D341Med (cell line): ENCODE data around the gene COL4A1.

ENCODE experiments used
- DNase-seq: peaks from one replicate; pipeline ENCODE4 v3.0.0; 2012; ENCODE audit warnings: low spot score

COL4A1 gene

GRCh38 chr13:110308656-110309359 lies 1.9 kb upstream of the COL4A1 start:
- DNase-seq = no peak

GRCh38 chr13:110307767-110308655 lies 1.1 kb upstream of the COL4A1 start:
- no peak for DNase-seq

GRCh38 chr13:110306340-110306959 lies 507 bp downstream of the COL4A1 start:
- DNase-seq = no peak

DNA sequence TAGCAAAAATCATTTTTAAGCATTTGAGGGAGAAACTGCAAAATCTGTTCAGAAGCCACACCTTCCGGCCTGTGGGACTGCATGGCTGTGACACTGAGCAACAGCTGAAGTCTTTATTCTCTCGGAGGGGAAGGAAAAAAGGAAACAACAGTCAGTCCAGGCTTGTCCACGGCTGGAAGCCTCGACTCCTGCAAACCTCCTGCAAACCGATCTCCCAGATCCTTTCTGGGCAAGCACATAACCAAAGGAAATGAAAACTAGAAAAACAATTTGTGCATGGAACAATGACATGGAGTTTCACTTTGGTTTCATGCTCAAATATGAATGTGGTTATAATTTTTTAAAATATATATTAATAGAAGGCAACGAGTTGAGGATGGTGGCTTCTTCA lies 1.0 kb downstream of the COL4A1 start:
- DNase-seq = no peak

- no peak for DNase-seq
These were observed 1.4 kb downstream of the COL4A1 start for GRCh38 chr13:110305544-110305943.

DNA sequence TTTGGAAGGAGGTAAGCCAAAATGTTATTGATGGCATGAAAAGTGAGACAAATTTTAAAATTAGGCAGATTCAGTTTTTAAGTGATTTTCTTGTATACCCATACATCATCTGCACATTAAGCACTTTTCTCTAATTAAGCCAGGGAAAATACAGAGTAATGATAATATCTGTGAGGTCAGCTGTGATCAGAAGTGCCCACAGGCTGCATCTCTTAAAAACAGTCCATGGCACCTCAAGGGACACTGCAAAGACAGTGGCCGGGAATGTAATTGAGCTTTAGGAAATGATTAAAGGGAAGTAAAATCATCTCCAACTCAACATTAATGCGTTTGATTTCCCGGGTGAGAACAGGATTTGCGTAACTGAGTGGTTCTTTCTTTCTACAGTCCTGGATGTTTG lies 2.0 kb downstream of the COL4A1 start:
- no peak for DNase-seq

DNA sequence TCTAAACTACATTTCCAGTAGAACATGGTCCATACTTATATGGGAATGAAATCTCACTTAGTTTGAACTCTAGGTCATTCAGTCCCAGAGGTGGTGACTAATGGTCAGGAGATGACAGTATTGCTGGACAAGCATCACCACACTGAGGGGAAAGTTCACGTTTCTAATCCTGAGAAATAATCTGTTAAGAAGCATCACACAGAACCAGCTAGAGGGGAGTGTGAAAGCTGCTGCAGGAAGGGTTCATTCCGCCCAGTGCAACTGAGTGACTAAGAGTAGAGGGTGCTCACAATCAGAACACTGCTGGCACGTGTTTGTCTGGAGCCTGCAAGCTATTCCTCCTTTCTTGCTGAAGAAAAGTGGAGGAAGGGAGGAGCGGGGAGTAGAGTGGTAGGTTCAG lies 2.7 kb downstream of the COL4A1 start:
- DNase-seq = no peak

- no peak for DNase-seq
These were observed 3.3 kb downstream of the COL4A1 start for GRCh38 chr13:110303644-110304043.

GRCh38 chr13:110302997-110303396 lies 4.0 kb downstream of the COL4A1 start:
- DNase-seq = no peak

DNA sequence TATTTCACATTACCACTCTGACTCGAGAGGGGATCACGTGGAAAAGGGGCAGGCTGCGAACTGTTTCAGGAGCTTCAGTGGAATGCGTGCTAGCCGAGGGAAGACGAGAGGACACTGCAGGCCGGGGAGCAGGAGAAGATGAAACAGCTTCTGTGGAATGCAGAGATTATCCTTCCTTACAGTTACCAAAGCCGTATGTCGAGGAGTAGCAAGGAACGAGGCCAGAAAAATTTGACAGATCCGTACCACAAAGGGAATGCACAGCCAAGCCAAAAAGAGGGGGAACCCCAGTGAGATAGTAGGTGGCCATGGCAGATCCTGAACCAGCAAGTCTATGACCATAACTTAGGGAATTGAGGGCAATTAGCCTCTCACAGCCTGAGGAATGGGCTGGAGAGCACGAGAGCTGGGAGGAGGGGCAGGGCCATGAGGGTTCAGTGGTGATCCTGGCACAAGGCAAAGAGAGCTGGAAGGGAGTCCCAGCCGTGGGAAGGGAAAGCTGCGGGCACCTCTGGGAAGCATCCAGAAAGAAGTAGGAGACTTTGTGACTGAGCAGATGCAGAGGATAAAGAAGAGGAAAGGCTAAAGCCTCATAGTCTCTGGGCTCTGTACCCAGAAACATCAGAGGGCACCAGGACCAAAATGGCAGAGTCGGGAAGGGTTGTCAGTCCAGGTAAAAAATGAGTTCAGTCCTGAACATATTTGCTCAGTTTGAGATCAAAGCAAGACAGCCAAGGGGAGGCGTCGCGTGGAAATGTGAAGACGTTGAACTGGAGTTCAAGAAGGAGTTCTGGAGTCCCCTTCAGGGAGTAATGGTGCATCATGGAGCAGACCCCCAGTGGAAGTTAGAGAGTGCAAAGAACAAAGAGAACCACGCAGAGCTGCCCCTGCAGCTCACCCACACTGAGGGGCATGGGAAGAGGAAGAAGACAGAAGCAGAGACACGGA lies 5.1 kb downstream of the COL4A1 start:
- DNase-seq = no peak

DNA sequence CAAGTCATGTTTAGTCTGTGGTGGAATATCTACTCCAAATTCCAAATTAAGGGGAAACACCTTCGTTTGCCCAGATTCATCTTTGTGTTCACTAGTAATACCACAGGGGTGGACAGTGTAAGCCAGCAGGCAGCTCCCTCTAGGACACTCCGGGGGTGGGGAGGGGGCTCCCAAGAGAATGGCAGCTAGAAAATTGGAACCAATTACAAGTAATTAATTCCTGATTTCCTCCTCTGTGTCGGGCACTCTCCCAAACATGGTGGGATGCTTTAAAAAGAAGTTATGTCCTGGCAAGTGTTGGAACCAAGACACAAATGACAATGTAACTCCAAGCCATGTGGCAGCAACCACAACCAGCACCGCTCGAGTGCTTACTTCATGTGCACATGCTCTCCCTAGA lies 5.9 kb downstream of the COL4A1 start:
- no peak for DNase-seq

- DNase-seq = no peak
These were observed 6.7 kb downstream of the COL4A1 start for GRCh38 chr13:110300090-110300815.

- DNase-seq = no peak
These were observed 7.6 kb downstream of the COL4A1 start for GRCh38 chr13:110299283-110299840.

GRCh38 chr13:110298505-110299282 lies 8.3 kb downstream of the COL4A1 start:
- no peak for DNase-seq

DNA sequence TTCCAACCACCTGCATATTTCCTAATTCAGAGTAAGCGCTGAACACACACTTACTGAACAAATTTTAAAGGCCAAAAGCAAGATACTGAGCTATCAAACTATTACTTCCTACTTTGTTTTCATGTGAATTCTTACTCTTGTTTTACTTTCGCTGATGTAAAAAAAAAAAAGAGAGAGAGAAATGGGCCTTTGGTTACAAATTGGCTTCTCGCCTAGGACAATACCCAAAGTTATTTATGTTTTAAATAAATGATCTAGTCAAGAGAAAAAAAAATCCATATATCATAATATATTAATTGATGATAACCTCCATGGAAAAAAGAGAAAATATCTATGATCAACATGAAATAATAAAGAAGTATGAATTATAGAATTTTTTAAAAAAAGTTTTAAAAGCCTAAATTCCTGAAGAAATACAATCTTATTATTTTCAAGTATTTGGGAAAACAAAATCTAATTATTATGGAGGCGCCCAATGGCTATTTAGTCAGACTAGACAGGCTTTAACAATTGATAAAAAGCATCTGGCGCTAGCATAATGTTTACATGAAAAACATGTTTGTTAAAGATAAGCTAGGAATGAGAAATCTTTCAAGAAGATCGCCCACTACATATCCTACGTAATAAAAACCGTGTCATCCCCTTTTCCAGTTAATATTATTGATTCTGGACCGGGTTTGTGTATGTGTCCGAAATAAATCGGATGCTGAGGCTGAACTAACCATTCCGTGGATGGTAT lies 9.0 kb downstream of the COL4A1 start:
- no peak for DNase-seq

DNA sequence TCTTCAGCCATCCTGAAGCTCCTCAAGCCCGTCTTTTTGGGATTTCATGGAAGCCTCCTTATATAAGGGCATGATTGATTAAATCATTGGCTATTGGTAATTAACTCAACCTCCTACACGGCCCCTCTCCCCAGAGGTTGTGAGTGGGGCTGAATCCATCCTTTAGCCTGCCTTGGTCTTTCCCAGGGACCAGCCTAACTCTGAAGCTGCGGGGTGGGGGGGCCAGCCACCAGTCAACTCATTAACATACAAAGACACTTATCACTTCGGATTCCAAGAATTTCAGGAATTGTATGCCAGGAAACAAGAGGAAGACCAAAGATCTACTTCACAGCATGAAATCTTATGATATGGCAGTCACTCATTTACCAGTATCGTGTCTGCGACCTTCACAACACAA lies 9.9 kb downstream of the COL4A1 start:
- DNase-seq = no peak

DNA sequence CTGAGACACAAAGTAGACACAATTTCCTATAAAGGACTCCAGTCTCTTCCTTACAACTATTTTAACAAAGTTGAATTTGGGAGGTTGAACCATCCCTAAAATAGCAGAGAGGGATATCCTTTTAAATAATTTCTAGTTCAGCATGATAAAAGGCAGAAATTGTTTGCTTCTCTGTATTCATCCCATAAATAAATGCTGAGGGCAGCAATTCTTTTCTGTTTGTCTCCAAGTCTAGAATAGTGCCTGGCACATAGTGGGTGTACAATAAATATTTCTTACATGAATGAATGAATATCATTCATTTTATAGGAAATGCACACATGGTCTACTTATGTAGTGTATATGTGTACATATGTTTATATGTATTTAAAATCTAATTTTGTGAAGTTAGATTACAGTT lies 12.3 kb downstream of the COL4A1 start:
- DNase-seq = no peak

DNA sequence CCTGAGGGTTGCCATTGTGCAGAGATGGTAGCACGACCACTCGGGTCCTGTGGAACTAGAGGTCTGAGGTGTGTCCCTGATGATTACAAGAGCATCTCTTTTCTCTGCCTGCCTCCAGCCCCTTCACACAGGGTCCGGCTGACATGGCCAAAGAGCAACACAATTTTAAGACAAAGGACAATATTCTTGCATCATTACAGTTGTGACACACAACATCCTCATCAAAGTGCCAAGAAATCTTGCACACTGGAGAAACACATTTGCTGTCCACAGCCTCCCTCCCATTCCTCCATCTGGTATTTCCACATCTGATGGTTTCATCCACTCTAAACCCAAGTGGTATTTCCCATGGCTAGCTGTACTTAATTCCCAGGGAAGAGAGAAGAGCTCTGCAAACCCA lies 12.8 kb downstream of the COL4A1 start:
- DNase-seq = no peak

- no peak for DNase-seq
These were observed 13.3 kb downstream of the COL4A1 start for GRCh38 chr13:110293649-110294048.
